ENCODE measurements around the gene RBM4.

Gene RBM4

GRCh38 chr11:66641834-66642233 is 3.3 kb downstream of the RBM4 start:
- no peak for DNase-seq (ENCODE audit: low read depth)
- peak overlapping the region; percentile 38 for H3K4me3 ChIP-seq (ENCODE audit: low read depth, low read length)
- TF ChIP-seq CTCF (conservative IDR thresholded peaks at IDR 0.05; ENCODE audit: low read depth, low read length), result no peak

GRCh38 chr11:66643745-66644437 is 5.4 kb downstream of the RBM4 start:
- no peak overlapping the region for H3K4me3 ChIP-seq (ENCODE audit: low read depth, low read length)
- no peak for DNase-seq (ENCODE audit: low read depth)
- no peak for TF ChIP-seq CTCF (conservative IDR thresholded peaks at IDR 0.05; ENCODE audit: low read depth, low read length)

- TF ChIP-seq CTCF (conservative IDR thresholded peaks at IDR 0.05; ENCODE audit: low read depth, low read length), result no peak
- no peak for DNase-seq (ENCODE audit: low read depth)
- no peak overlapping the region for H3K4me3 ChIP-seq (ENCODE audit: low read depth, low read length)
Measured at GRCh38 chr11:66646828-66647227, 8.3 kb downstream of the RBM4 start.

- no peak for DNase-seq (ENCODE audit: low read depth)
- no peak for TF ChIP-seq CTCF (conservative IDR thresholded peaks at IDR 0.05; ENCODE audit: low read depth, low read length)
- H3K4me3 ChIP-seq (ENCODE audit: low read depth, low read length), result no peak overlapping the region
Measured at GRCh38 chr11:66649903-66650302, 11.4 kb downstream of the RBM4 start.

- no peak overlapping the region for H3K4me3 ChIP-seq (ENCODE audit: low read depth, low read length)
- no peak for TF ChIP-seq CTCF (conservative IDR thresholded peaks at IDR 0.05; ENCODE audit: low read depth, low read length)
- peak; percentile 26 for DNase-seq (ENCODE audit: low read depth)
Measured at GRCh38 chr11:66651016-66651415, 12.5 kb downstream of the RBM4 start.

- no peak overlapping the region for H3K4me3 ChIP-seq (ENCODE audit: low read depth, low read length)
- no peak for DNase-seq (ENCODE audit: low read depth)
- no peak for TF ChIP-seq CTCF (conservative IDR thresholded peaks at IDR 0.05; ENCODE audit: low read depth, low read length)
Measured at GRCh38 chr11:66652651-66653050, 14.1 kb downstream of the RBM4 start.

GRCh38 chr11:66653123-66653522 is 14.6 kb downstream of the RBM4 start:
- H3K4me3 ChIP-seq (ENCODE audit: low read depth, low read length), result no peak overlapping the region
- no peak for DNase-seq (ENCODE audit: low read depth)
- no peak for TF ChIP-seq CTCF (conservative IDR thresholded peaks at IDR 0.05; ENCODE audit: low read depth, low read length)

All from choroid plexus epithelial cell (primary cell).